Spleen (tissue), 11 donors: Measurements from ENCODE around the gene ROBO1. TPM values are rescaled to one million over a fixed set of nuclear protein-coding genes. Genes with fewer than 3 reads are reported as not detected.

Experiments used
- DNase-seq: peaks from one replicate; pipeline ENCODE4 v3.0.0-alpha.2; 2020
- H3K27ac ChIP-seq, 8 donors: fragments of 200-600 bp; sonication (generic) in 7 of 8; 1 replicate in 4 of 8; 2 replicates in 4 of 8; pipeline versions ENCODE4 v1.5.0 to v1.8.0; 2016 to 2021; ENCODE audit warnings: inconsistent platforms in 4 of 8, mild to moderate bottlenecking in 4 of 8, moderate library complexity in 1 of 8
- H3K27me3 ChIP-seq, 7 donors: fragments of 200-600 bp; sonication (generic) in 6 of 7; replicated peaks in 1 of 7; 1 replicate in 4 of 7; 2 replicates in 3 of 7; pipeline versions ENCODE4 v1.5.0 to v1.8.0; 2016 to 2021; ENCODE audit warnings: inconsistent platforms in 3 of 7, mild to moderate bottlenecking in 1 of 7
- H3K36me3 ChIP-seq, 6 donors: fragments of 200-600 bp; sonication (generic) in 5 of 6; 1 replicate in 4 of 6; 2 replicates in 2 of 6; pipeline versions ENCODE4 v1.5.0 to v1.8.0; 2016 to 2021; ENCODE audit warnings: inconsistent platforms in 2 of 6
- H3K4me1 ChIP-seq, 6 donors: fragments of 200-600 bp; sonication (generic) in 5 of 6; 1 replicate in 3 of 6; 2 replicates in 3 of 6; pipeline versions ENCODE4 v1.5.0 to v1.8.0; 2016 to 2021; ENCODE audit warnings: inconsistent platforms in 3 of 6
- H3K4me3 ChIP-seq, 8 donors: fragments of 200-600 bp; sonication (generic) in 7 of 8; 1 replicate in 4 of 8; 2 replicates in 4 of 8; pipeline versions ENCODE4 v1.5.0 to v1.8.0; 2016 to 2021; ENCODE audit warnings: inconsistent platforms in 4 of 8, mild to moderate bottlenecking in 4 of 8, moderate library complexity in 2 of 8
- H3K9me3 ChIP-seq, 8 donors: fragments of 200-600 bp; sonication (generic) in 7 of 8; 1 replicate in 4 of 8; 2 replicates in 4 of 8; pipeline versions ENCODE4 v1.5.0 to v1.8.0; 2016 to 2021; ENCODE audit warnings: inconsistent platforms in 4 of 8
- POLR2A ChIP-seq, 3 donors: fragments of 450-650 bp; IDR thresholded peaks; one replicate each; pipeline ENCODE4 v1.5.1; 2017; ENCODE audit warnings: antibody characterized with exemption in 3 of 3, mild to moderate bottlenecking in 1 of 3
- POLR2AphosphoS5 ChIP-seq, 3 donors: sonication (generic); formaldehyde crosslinking; IDR thresholded peaks; one replicate each; pipeline ENCODE4 v1.5.1; 2017; ENCODE audit warnings: antibody characterized with exemption in 3 of 3
- WGBS, 5 donors: extraction: QIAGEN DNeasy Blood & Tissue Kit in 3 of 5; methylation state at CpG; one replicate each; pipeline versions ENCODE4 v1.1.5 to v1.1.7; 2013 to 2018; 5-methylcytosine and 5-hydroxymethylcytosine counted together
- intact Hi-C: fragments of 100-400 bp; cut with DNase I; formaldehyde crosslinking; loops from one replicate; pipeline ENCODE4 v1.15.0; 2023; ENCODE audit warnings: low total_unique reads
- polyA plus RNA-seq, 3 donors: library from polyadenylated mRNA; stranded (reverse); fragments of 200-250 nt; gene quantifications; one replicate each; pipeline ENCODE4 v1.2.1, GENCODE V29; 2013
- total RNA-seq, 7 donors: library from RNA; depleted of rRNA in 3 of 7; stranded (reverse); fragments of >200 nt in 3 of 7; fragmentation: NEBNext Ultra II Directional in 4 of 7; extraction: Animal tissue kit (Norgen Biotek cat#: 25700) in 4 of 7; gene quantifications; one replicate each; pipeline versions ENCODE4 v1.1.0 to v1.2.1, GENCODE V29; 2016 to 2021
- TF ChIP-seq, protein P1 (sequence below), 11 experiments: fragments of 200-600 bp in 7 of 11; fragments of 450-650 bp in 4 of 11; sonication (generic) in 4 of 11; IDR thresholded peaks in 8 of 11; conservative IDR thresholded peaks in 3 of 11; 1 replicate in 7 of 11; 2 replicates in 4 of 11; pipeline versions ENCODE4 v1.4.0 to v1.8.0; 2016 to 2021; ENCODE audit warnings: antibody characterized with exemption in 11 of 11, inconsistent platforms in 4 of 11, mild to moderate bottlenecking in 1 of 11
- donor health status: healthy with polysubstance abuse.
- donor health status: DM: no; HTN: no; CAD: no; lungs with moderate emphysema.
- donor health status: DM: no; HTN: no; CAD: no.
- donor health status: Bipolar disorder and iron deficiency.
- donor health status: healthy.
- donor health status: DM: no; HTN: no; CAD: no.
- donor health status: DM: yes; HTN: yes; CAD: no.

The ROBO1 gene
- total and polyA plus RNA-seq, 10 donors = 3.4 to 37.3 (median 26.0) TPM

DNA sequence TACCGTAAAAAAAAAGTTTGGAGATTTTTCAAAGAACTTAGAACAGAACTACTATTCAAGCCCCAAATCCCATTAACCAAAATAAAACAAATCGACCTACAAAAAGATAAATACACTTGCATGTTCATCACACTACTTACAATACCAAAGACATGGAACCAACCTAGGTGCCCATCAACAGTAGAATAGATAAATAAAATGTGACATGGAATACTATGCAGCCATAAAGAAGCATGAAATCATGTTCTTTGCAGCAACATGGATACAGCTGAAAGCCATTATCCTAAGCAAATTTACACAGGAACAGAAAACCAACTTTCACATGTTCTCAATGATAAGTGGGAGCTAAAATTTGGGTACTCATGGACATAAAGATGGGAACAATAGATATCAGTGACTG is 768.7 kb downstream of the ROBO1 start:
- TF ChIP-seq POLR2A (IDR thresholded peaks at IDR 0.05) (no peak), POLR2AphosphoS5 (IDR thresholded peaks at IDR 0.05) (no peak)
- TF ChIP-seq, protein P1, sequence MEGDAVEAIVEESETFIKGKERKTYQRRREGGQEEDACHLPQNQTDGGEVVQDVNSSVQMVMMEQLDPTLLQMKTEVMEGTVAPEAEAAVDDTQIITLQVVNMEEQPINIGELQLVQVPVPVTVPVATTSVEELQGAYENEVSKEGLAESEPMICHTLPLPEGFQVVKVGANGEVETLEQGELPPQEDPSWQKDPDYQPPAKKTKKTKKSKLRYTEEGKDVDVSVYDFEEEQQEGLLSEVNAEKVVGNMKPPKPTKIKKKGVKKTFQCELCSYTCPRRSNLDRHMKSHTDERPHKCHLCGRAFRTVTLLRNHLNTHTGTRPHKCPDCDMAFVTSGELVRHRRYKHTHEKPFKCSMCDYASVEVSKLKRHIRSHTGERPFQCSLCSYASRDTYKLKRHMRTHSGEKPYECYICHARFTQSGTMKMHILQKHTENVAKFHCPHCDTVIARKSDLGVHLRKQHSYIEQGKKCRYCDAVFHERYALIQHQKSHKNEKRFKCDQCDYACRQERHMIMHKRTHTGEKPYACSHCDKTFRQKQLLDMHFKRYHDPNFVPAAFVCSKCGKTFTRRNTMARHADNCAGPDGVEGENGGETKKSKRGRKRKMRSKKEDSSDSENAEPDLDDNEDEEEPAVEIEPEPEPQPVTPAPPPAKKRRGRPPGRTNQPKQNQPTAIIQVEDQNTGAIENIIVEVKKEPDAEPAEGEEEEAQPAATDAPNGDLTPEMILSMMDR (IDR thresholded peaks at IDR 0.05 in 8 of 11, conservative IDR thresholded peaks at IDR 0.05 in 3 of 11) = no peak
- Histone ChIP-seq H3K4me1 (no peaks in the 10 kb centered on the region), H3K27ac (no peak overlapping the region), H3K36me3 (no peaks in the 10 kb centered on the region), H3K4me3 (no peak overlapping the region), H3K9me3 (peaks cover 0 to 10% (median 6%) of the 10 kb centered on the region in 8 donors), H3K27me3 (no peaks in the 10 kb centered on the region)
- intact Hi-C loops = no loop called here
- whole genome bisulfite sequencing, 5 donors = 84 to 94% (median 91%) methylated on average over 2 of the region's 2 CpGs
- DNase-seq = no peak

DNA sequence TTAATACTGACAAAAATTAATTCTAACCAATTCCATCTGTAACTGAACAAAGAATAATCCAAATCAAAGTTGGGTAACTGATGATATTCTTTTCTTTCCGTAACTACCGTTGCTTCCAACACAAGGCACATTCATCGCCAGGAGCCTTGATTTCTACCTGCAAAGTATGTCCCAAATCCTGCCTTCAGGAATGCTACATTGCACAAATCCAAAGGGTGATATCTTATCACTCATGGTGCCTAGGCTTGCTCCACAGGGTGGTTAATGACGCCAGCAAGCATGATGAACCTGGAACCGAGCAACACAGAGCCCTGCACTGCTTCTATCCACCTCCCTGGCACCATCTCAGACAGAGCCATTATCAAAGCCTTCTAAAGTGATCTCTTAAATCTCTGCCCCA is 772.7 kb downstream of the ROBO1 start:
- Histone ChIP-seq H3K4me1 (no peaks in the 10 kb centered on the region), H3K27me3 (no peaks in the 10 kb centered on the region), H3K9me3 (peaks cover 0 to 28% (median 23%) of the 10 kb centered on the region in 8 donors), H3K27ac (no peak overlapping the region), H3K36me3 (no peaks in the 10 kb centered on the region), H3K4me3 (no peak overlapping the region)
- intact Hi-C loops = no loop called here
- no peak for TF ChIP-seq POLR2A (IDR thresholded peaks at IDR 0.05)
- no peak for TF ChIP-seq POLR2AphosphoS5 (IDR thresholded peaks at IDR 0.05)
- TF ChIP-seq, protein P1 (IDR thresholded peaks at IDR 0.05 in 8 of 11, conservative IDR thresholded peaks at IDR 0.05 in 3 of 11) = no peak
- DNase-seq = no peak
- 92 to 95% (median 95%) methylated on average over 5 of the region's 5 CpGs for WGBS, 5 donors

DNA sequence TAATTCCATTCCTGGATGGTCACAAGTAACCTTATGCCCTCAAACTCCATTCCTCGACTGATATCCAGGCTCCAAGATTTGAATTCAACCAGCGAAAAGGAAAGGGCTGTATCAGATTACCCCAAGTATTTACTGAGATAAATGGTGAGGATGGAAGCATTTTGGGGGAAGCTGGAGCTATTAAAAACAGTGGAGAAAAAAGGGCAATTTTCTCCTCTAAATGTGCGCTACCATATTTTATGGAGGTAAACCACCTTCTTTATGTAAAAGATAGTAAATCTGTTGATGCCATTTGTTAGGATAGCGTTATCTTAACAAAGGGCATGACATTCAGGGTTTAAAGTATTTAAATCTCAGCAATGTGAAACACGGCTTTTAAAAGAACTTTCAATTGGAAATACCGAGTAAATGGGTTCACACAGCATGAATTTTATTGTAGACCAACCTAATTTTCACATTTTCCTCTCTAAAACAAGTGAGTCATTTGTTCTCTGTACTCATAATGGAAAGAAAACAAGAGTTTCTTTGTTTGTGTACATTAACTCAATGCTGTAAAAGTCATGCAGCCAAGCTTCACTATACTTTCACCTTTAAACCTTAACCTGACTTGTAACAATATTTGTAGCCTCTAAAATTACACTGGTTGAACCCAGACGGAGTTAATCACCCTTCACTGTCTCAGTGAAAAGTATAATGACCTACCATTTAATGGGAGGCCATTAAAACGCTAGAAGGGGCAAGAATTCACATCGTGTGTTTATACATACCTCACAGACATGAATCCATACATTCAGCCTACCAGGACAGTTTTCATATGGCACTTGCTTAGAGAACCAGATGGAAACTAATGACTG is 773.4 kb downstream of the ROBO1 start:
- no peak overlapping the region for H3K27ac ChIP-seq
- DNase-seq = no peak
- intact Hi-C loops = no loop called here
- H3K9me3 ChIP-seq = peaks cover 0 to 27% (median 22%) of the 10 kb centered on the region in 8 donors
- TF ChIP-seq POLR2AphosphoS5 (IDR thresholded peaks at IDR 0.05) (no peak), POLR2A (IDR thresholded peaks at IDR 0.05) (no peak)
- TF ChIP-seq, protein P1 (IDR thresholded peaks at IDR 0.05 in 8 of 11, conservative IDR thresholded peaks at IDR 0.05 in 3 of 11) = no peak
- H3K4me1 ChIP-seq = no peaks in the 10 kb centered on the region
- no peaks in the 10 kb centered on the region for H3K36me3 ChIP-seq
- no peak overlapping the region for H3K4me3 ChIP-seq
- 75 to 89% (median 85%) methylated on average over 9 of the region's 9 CpGs for WGBS, 5 donors
- no peaks in the 10 kb centered on the region for H3K27me3 ChIP-seq

DNA sequence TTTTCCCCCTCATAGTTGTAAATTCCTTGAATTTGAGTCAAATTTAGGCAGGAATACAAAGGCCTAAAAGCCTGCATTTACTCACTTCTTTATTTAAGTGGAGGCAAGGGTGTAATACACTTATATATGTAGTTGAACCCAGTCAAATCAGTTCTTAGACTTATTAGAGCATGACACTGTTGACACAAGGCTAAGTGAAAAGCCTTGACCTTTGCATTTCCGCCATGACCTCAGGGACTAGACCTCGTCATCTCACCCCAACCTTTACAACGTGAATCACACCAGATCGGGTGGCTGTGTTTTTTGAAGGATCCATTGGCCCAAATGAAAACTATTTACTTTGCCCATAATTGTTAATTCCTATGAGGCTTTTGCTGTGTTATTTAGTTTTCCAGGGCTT is 774.4 kb downstream of the ROBO1 start:
- WGBS, 5 donors = 75 to 88% (median 75%) methylated on average over 4 of the region's 4 CpGs
- DNase-seq = no peak
- H3K36me3 ChIP-seq = no peaks in the 10 kb centered on the region
- no peak overlapping the region for H3K4me3 ChIP-seq
- intact Hi-C loops = no loop called here
- H3K4me1 ChIP-seq = no peaks in the 10 kb centered on the region
- peaks cover 0 to 20% (median 17%) of the 10 kb centered on the region in 8 donors for H3K9me3 ChIP-seq
- TF ChIP-seq POLR2AphosphoS5 (IDR thresholded peaks at IDR 0.05) = no peak
- TF ChIP-seq, protein P1 (IDR thresholded peaks at IDR 0.05 in 8 of 11, conservative IDR thresholded peaks at IDR 0.05 in 3 of 11) = no peak
- TF ChIP-seq POLR2A (IDR thresholded peaks at IDR 0.05) = no peak
- H3K27me3 ChIP-seq = no peaks in the 10 kb centered on the region
- H3K27ac ChIP-seq = no peak overlapping the region
